Kidney epithelial cell (primary cell): ENCODE data around the gene ESRRG. TPM values are rescaled to one million over a fixed set of nuclear protein-coding genes. Genes with fewer than 3 reads are reported as not detected.

ENCODE experiments used
- DNase-seq: peaks from one replicate; pipeline ENCODE4 v3.0.0-alpha.2; 2010; ENCODE audit warnings: low read depth
- H3K27me3 ChIP-seq: 2 replicates; pipeline ENCODE4 v1.6.0; 2011; ENCODE audit warnings: low read length; ENCODE audit not compliant: control insufficient read depth, insufficient read depth
- H3K36me3 ChIP-seq: 2 replicates; pipeline ENCODE4 v1.5.1; 2011; ENCODE audit warnings: low read length; ENCODE audit not compliant: control insufficient read depth, insufficient read depth
- H3K4me3 ChIP-seq: 2 replicates; pipeline ENCODE4 v1.5.1; 2011; ENCODE audit warnings: low read depth, mild to moderate bottlenecking, control low read depth, low read length
- total RNA-seq: library from RNA; depleted of rRNA; stranded (reverse); fragments of >200 nt; gene quantifications from 2 replicates; pipeline ENCODE4 v1.2.3, GENCODE V29; 2015
- TF ChIP-seq, protein P1 (sequence below): IDR thresholded peaks from 2 replicates; pipeline ENCODE4 v1.5.1; 2011; ENCODE audit warnings: mild to moderate bottlenecking, moderate library complexity, low read length, control low read depth, inconsistent platforms; ENCODE audit not compliant: insufficient read depth, poor library complexity, severe bottlenecking

ESRRG gene
- total RNA-seq, 1 donor from 2014 or later: 0.88 TPM

DNA sequence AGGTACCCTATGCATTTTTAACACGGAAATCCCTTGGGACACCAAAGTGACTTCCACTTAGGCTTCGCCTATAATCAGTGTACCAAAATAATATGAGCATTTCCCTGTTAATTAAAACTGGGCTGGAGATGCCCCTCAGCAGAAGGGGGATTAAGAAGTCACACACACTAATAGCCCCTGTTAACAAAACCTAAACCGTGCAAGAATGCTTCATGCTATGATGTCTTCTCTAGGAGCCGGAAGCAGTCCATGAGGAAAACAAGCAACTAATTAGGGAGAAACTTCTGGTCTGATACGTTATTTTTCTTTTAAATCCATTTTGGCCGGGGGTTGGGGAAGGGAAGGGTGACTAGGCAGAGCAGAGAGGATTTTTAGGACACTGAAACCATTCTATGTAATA is 123.4 kb downstream of the ESRRG start:
- no peak for DNase-seq
- H3K4me3 ChIP-seq: no peak overlapping the region
- H3K36me3 ChIP-seq: no peaks in the 10 kb centered on the region
- no peaks in the 10 kb centered on the region for H3K27me3 ChIP-seq
- TF ChIP-seq, protein P1, sequence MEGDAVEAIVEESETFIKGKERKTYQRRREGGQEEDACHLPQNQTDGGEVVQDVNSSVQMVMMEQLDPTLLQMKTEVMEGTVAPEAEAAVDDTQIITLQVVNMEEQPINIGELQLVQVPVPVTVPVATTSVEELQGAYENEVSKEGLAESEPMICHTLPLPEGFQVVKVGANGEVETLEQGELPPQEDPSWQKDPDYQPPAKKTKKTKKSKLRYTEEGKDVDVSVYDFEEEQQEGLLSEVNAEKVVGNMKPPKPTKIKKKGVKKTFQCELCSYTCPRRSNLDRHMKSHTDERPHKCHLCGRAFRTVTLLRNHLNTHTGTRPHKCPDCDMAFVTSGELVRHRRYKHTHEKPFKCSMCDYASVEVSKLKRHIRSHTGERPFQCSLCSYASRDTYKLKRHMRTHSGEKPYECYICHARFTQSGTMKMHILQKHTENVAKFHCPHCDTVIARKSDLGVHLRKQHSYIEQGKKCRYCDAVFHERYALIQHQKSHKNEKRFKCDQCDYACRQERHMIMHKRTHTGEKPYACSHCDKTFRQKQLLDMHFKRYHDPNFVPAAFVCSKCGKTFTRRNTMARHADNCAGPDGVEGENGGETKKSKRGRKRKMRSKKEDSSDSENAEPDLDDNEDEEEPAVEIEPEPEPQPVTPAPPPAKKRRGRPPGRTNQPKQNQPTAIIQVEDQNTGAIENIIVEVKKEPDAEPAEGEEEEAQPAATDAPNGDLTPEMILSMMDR: no peak

DNA sequence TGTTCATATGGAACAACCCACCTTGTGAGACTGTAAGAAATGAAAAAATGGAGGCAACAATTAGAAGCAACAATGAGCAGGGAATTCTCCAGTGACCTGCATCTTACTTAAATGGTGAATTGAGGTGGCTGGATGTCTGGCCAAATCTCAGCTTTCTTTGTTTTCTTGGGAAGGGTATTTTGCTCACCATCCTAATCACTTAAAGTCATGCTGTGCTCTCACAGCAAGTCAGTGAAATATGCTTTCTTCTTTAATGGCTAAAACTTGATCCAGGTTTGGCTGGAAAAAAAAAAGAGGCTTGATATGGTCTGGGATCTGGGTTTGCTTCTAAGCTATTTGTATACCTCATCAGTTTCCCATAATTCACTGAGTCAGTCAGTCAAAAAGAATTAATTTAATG is 124.8 kb downstream of the ESRRG start:
- DNase-seq: no peak
- H3K36me3 ChIP-seq: no peaks in the 10 kb centered on the region
- H3K4me3 ChIP-seq: no peak overlapping the region
- H3K27me3 ChIP-seq: no peaks in the 10 kb centered on the region
- TF ChIP-seq, protein P1: no peak

DNA sequence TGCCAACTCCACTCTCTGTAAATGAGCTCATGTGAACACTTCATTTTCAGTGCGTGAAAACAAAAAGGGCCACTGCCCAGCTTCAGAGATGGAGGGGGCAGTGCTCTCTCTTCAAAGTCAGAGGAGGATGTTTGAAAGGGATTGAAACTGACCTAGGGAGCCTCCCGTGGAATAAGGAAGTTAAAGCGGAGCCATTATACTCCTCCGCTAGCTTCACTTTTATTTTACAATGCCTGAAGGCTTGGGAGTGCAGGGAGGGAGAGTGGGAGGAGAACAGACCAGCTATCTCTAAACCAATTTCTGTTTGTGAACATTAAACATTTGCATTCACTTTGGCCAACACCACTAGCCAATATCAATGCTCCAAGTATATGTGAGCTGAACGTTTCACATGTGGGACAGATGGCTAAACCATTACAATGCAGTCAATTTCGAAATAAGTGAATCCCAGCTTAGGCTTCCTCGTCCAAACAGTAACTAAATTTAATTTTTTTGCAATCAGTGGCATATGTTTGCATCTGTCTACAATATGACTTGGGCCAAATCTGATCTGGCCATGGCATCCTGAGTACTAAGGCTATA is 126.9 kb downstream of the ESRRG start:
- TF ChIP-seq, protein P1: no peak
- H3K27me3 ChIP-seq: no peaks in the 10 kb centered on the region
- no peak overlapping the region for H3K4me3 ChIP-seq
- H3K36me3 ChIP-seq: no peaks in the 10 kb centered on the region
- DNase-seq: no peak

DNA sequence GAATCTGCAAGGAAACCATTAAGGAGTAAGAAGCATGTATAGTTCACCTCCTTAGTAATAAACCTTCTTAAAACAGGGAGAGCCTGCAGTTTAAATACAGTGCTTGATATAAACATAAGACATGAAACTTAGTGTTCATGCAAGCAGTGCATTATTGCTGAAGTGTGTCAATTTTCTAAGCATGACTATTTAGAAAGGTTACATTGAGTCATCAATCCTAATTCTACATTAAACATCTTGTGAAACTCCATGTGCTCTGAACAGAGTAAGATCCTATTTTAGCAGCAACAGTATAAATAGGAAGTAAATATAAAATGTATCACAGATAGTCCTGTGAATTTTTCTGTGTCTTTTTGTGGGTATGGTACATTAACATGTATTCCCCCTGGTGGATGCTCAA is 135.5 kb downstream of the ESRRG start:
- H3K36me3 ChIP-seq: no peaks in the 10 kb centered on the region
- no peak overlapping the region for H3K4me3 ChIP-seq
- no peaks in the 10 kb centered on the region for H3K27me3 ChIP-seq
- DNase-seq: no peak
- TF ChIP-seq, protein P1: no peak

DNA sequence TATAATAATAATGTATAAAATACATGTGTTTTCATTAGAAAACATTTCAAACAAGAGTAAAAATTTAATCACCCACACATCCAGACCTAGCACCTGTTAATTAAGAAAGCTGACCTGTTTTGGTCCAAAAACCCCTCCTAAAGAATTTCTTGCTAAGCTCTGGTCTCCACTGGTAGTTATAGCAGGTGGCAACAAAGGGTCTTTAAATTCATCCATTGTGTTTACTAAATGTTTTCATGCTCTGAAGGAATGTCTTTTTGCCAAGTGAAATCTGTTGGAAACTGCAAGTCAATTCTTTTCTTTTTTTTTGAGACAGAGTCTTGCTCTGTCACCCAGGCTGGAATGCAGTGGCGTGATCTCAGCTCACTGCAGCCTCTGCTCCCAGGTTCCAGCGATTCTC is 141.1 kb downstream of the ESRRG start:
- DNase-seq: no peak
- H3K36me3 ChIP-seq: no peaks in the 10 kb centered on the region

More for the DNA sequence above, 141.1 kb downstream of the ESRRG start:
- no peak overlapping the region for H3K4me3 ChIP-seq
- no peaks in the 10 kb centered on the region for H3K27me3 ChIP-seq
- TF ChIP-seq, protein P1: no peak
